Fibroblast of pulmonary artery (primary cell): ENCODE measurements around the gene CFAP251.
"Not testable (repeated sequence)": the region's sequence is repeated elsewhere in the genome, so short reads cannot be mapped to it uniquely, and the experiment has no call there.

Source experiments
- DNase-seq: peaks from one replicate; pipeline ENCODE4 v3.0.0-alpha.2; 2010; ENCODE audit warnings: low read depth
- H3K4me3 ChIP-seq: replicated peaks from 2 replicates; pipeline ENCODE4 v1.5.1; 2011; ENCODE audit warnings: low read depth, mild to moderate bottlenecking, control low read depth, low read length, moderate library complexity
- CTCF ChIP-seq: IDR thresholded peaks from 2 replicates; pipeline ENCODE4 v1.5.1; 2011; ENCODE audit warnings: mild to moderate bottlenecking, control low read depth, low read length, inconsistent platforms; ENCODE audit errors: missing control alignments

CFAP251 gene

GRCh38 chr12:121926874-121927706 lies 8.7 kb downstream of the CFAP251 start:
- H3K4me3 ChIP-seq = no peak overlapping the region
- DNase-seq = no peak
- no peak for TF ChIP-seq CTCF

DNA sequence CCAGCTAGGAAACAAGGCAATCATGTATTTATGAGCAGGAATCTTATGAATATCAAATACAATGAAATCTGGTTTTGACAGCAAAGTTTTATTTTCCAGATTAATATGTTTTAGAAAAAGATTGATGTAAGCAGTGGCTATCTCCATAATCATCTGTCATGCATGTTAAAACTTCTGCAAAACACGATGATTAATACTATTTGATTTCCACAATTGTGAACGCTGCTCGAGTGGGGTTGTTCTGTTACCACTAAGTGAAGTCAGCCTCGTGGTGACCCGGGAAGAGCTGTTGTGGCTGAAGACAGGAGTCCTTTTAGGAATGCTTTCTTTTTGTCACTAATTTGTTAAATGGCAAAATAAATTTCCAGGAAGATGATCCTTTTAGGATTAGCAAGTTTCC lies 9.4 kb downstream of the CFAP251 start:
- no peak for TF ChIP-seq CTCF
- no peak for DNase-seq
- no peak overlapping the region for H3K4me3 ChIP-seq

GRCh38 chr12:121929545-121929944 lies 11.2 kb downstream of the CFAP251 start:
- not testable (repeated sequence) for H3K4me3 ChIP-seq, DNase-seq

DNA sequence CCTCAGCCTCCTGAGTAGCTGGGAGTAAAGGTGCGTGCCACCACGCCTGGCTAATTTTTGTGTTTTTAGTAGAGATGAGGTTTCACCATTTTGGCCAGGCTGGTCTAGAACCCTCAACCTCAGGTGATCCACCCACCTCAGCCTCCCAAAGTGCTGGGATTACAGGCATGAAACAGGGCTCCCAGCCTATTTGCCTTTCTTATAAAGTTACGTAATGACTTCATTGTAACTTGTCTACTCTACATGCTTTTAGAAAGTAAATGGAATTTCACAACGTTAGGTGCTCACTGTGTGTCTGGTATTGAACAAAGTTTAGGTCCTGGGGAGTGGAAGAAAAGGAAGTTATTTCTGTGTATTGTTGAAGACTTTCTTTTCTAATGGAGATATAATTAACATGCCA lies 12.5 kb downstream of the CFAP251 start:
- no peak overlapping the region for H3K4me3 ChIP-seq
- DNase-seq = no peak
- no peak for TF ChIP-seq CTCF

DNA sequence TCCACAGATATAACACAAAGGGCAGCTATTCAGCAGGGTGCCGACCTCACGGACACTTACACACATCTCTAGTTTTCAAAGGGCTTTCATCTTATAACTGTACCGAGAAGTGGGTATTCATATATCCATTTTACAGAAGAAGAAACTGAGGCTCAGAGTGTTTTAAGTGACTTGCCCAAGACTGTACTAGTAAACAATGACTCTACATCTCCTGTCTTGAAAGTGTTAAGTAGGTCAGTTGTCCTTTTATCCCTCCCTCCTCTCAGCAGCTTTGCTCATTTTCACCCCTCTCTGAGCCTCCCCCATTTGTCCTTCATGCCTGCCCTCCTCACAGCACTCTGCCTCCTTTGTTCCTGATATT lies 13.8 kb downstream of the CFAP251 start:
- no peak for TF ChIP-seq CTCF
- DNase-seq = no peak
- H3K4me3 ChIP-seq = no peak overlapping the region

- no peak for DNase-seq
- no peak overlapping the region for H3K4me3 ChIP-seq
- TF ChIP-seq CTCF = no peak
Measured at GRCh38 chr12:121932914-121933521, 14.6 kb downstream of the CFAP251 start.

- peak; percentile 31 for DNase-seq
- no peak overlapping the region for H3K4me3 ChIP-seq
- TF ChIP-seq CTCF = no peak
Measured at GRCh38 chr12:121933522-121934308, 15.3 kb downstream of the CFAP251 start.
